GM21381 (cell line): ENCODE results near the gene LRRC8B.
"Not testable (repeated sequence)": the region's sequence is repeated elsewhere in the genome, so short reads cannot be mapped to it uniquely, and the experiment has no call there.

Experiments used
- ATAC-seq: cut with Tn5 transposase; IDR thresholded peaks from one replicate; pipeline ENCODE4 v1.9.1; 2021; ENCODE audit warnings: mild to moderate bottlenecking, moderate library complexity; ENCODE audit not compliant: unreplicated experiment

LRRC8B gene

GRCh38 chr1:89578946-89579684 lies 54.5 kb downstream of the LRRC8B start:
- ATAC-seq: no peak

GRCh38 chr1:89580036-89580435 lies 55.4 kb downstream of the LRRC8B start:
- no peak for ATAC-seq

DNA sequence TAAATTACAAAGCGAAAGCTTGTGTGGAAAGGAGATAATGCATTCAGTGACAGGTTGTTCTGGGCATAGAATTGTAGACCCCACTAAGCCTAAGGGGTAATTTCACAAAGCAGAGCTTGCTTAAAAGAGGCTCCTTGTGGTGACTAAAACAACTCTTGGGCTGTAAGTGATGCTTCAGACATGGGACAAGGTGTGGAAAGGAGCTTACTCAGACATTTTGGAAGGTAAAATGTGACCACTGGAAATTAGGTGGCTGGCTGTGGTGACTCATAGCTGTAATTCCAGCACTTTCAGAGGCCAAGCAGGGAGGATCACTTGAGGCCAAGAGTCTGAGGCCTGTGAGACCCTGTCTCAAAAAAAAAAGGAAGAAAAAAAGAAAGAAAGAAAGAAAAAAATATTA lies 57.2 kb downstream of the LRRC8B start:
- ATAC-seq: no peak

- no peak for ATAC-seq
Measured at GRCh38 chr1:89582571-89582970, 57.9 kb downstream of the LRRC8B start.

DNA sequence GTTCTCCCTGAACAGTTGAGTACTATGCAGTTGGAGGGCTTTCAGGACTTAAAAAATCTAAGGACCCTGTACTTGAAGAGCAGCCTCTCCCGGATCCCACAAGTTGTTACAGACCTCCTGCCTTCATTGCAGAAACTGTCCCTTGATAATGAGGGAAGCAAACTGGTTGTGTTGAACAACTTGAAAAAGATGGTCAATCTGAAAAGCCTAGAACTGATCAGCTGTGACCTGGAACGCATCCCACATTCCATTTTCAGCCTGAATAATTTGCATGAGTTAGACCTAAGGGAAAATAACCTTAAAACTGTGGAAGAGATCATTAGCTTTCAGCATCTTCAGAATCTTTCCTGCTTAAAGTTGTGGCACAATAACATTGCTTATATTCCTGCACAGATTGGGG lies 59.6 kb downstream of the LRRC8B start:
- no peak for ATAC-seq

- no peak for ATAC-seq
Measured at GRCh38 chr1:89584781-89585180, 60.2 kb downstream of the LRRC8B start.

DNA sequence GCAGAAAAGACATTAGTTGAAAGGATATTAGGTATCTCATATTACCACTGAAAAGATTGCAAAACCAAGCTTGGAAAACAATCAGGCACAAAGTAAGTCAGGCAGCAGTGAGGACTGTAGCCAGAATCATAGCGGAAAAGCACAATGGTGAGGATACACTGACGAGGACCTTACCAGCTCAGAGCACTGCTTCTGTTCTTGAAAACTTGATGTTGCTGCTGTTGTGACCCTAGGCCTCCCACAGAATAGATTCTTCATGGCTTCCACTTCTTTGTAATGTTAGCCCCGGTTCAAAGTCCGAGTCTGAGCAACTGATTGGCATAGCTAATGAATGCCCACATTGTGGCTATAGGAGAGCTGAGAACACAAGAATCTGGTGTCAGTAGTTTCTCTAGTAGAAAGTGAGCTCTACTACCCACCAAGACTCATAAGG lies 63.1 kb downstream of the LRRC8B start:
- ATAC-seq: no peak

GRCh38 chr1:89588480-89588879 lies 63.9 kb downstream of the LRRC8B start:
- ATAC-seq: no peak

- no peak for ATAC-seq
Measured at GRCh38 chr1:89589515-89589914, 64.9 kb downstream of the LRRC8B start.

DNA sequence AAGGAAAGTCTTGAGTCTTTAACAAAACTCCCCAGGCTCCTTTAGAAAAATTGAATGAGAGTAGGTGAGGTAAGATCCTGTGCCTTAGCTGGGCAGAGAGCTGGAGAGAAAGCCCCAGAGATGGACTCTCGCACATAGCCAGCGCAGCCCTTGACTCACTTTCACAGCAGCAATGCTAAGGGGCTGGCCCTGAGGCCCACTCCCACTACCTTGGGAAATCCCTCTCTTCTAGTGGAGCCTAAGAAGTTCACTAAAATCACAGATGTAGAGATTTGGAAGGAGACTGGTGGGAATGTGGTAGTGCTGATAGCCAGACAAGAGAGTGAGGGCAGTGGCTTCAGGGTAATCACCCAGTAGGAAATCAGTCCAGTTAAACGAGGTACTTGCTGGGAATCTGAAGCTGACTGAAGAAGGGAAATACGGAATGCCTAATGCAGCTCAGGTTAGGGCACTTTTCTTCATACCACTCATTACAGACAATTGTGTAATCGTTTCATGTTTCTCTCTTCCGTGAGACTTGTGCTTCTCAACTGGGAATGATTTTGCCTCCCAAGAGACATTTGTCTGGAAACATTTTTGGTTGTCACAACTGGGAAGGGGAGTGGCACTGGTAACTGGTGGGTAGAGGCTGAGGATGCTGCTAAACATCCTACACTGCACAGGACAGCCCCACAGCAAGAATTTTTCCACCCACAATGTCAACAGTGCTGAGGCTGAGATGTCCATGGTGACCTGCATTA lies 65.9 kb downstream of the LRRC8B start:
- ATAC-seq: no peak

DNA sequence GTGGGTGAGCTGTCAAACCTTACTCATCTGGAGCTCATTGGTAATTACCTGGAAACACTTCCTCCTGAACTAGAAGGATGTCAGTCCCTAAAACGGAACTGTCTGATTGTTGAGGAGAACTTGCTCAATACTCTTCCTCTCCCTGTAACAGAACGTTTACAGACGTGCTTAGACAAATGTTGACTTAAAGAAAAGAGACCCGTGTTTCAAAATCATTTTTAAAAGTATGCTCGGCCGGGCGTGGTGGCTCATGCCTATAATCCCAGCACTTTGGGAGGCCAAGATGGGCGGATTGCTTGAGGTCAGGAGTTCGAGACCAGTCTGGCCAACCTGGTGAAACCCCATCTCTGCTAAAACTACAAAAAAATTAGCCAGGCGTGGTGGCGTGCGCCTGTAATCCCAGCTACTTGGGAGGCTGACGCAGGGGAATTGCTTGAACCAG lies 68.3 kb downstream of the LRRC8B start:
- not testable (repeated sequence) for ATAC-seq

GRCh38 chr1:89594096-89594740 lies 69.6 kb downstream of the LRRC8B start:
- no peak for ATAC-seq

GRCh38 chr1:89596698-89597097 lies 72.1 kb downstream of the LRRC8B start:
- no peak for ATAC-seq

GRCh38 chr1:89598450-89599331 lies 74.1 kb downstream of the LRRC8B start:
- no peak for ATAC-seq

- no peak for ATAC-seq
Measured at GRCh38 chr1:89599332-89599630, 74.7 kb downstream of the LRRC8B start.

- no peak for ATAC-seq
Measured at GRCh38 chr1:89600451-89601224, 76.0 kb downstream of the LRRC8B start.

GRCh38 chr1:89602871-89603404 lies 78.3 kb downstream of the LRRC8B start:
- ATAC-seq: no peak

GRCh38 chr1:89603651-89604413 lies 79.2 kb downstream of the LRRC8B start:
- ATAC-seq: no peak

GRCh38 chr1:89604414-89604735 lies 79.7 kb downstream of the LRRC8B start:
- no peak for ATAC-seq
